HS-27A (cell line): Measurements from ENCODE around the gene LURAP1L.

ENCODE experiments used
- DNase-seq: peaks from one replicate; pipeline ENCODE4 v3.0.0-alpha.2; 2012; ENCODE audit warnings: low read depth, missing footprints

LURAP1L gene

GRCh38 chr9:12813960-12814876, 39.4 kb downstream of the LURAP1L start:
- DNase-seq, result peak; percentile 85

- no peak for DNase-seq
Observed at GRCh38 chr9:12814877-12815237, 40.0 kb downstream of the LURAP1L start.

- DNase-seq, result no peak
Observed at GRCh38 chr9:12815888-12816287, 41.1 kb downstream of the LURAP1L start.

DNA sequence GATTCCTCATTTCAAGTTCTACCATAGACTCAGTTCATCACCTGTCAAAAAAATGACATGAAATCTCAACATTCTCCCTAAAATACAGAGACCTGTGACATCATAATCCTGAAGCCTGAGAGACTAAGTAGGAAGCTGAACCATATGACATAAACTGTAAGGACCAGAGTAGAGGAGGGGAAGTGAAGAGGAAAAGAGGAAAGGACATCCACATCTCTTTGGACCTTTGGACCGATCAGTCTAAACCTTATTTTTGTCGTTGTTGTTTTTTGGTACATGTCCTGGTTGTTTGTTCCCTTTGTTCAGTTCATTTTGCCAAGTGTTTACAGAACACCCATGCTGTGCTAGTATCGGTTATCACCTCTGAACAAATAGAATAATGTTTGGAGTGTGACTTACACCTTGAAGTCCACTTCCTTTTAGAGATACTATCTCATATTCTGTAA, 41.9 kb downstream of the LURAP1L start:
- no peak for DNase-seq

DNA sequence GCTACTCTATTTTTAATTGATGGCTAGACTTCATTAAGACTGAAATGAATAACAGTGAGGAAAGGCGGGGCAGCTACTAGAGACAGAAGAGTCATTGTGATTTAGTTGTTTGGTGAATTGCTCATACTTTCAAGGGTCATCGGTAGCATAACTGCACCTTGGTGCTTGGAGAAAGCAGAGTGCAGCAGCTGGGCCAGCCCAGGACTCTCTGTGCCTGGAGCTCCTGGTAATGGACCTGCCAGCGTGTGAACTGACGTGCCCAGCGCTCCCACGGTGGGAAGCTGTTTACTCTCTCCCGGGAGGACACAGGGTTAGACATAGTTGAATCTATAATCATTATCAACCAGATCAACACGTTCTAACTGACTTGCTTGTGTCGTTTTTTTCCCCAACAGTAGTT, 42.9 kb downstream of the LURAP1L start:
- no peak for DNase-seq

DNA sequence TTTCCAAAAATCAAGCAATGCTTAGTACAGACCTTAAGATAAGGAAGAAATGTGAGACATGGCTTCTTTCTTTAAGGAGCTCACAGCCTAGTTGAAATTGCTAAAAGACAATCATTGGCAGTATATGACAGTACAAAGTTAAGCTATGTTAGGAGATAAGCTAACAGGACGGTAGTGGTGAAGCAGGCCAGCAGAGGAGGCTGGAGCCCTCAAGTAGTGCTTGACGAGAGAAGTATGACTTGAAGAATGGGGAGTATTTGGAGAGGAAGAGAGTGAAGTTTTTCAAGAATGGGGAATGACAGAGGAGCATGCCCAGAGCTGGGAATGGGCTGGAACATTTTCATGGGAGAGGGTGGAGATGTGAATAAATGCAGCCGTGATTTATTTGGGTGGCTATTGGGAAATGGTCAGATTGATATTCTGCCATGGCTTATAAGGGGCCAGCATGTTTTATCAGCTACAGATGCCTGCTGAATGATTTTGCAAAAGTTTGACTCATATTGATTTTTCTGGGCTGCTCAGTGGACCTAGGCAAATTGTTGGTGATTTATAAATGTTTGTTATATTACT, 43.7 kb downstream of the LURAP1L start:
- no peak for DNase-seq

DNA sequence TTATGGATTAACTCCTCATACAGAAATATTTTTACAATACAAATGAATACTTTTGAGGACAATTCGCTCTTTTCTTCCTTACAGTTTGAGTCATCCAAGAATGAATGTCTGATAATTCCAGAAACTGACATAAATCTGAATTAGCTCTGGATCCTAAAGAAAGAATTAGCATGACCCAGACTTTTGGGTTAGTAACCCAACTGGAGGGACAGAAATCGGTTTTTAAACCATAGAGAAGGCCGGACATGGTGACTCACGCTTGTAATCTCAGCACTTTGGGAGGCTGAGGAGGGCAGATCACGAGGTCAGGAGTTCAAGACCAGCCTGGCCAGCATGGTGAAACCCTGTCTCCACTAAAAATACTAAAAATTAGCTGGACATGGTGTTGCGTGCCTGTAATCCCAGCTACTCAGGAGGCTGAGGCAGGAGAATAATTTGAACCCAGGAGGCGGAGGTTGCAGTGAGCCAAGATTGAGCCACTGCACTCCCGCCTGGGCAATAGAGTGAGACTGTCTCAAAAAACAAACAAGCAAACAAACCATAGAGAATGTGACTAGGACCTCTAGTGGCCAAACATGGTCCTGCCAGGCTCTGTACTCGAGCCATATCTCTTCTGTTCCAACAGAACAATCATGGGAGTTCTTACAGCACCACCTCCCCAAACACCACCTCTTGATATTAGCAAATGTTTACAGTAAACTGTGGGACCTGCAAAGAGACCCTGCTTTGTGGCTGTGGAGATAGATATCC, 44.8 kb downstream of the LURAP1L start:
- no peak for DNase-seq

DNA sequence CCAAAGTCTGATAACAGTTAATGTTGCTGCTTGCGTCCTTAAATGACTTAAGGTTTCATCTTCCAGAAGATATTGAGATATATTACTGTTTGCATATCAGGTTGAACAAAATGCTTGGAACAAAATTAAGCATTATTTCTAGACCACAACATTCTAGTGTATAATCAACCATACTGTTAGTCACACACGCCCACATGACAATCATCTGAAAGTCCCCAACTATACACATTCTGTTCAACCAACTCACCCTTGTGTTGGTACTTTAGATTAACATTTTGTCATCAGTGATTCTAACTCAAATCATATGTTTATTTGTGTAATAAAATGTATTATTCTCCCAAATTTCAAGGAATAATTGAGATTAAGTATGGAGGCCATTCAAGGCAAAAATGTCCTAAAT, 47.3 kb downstream of the LURAP1L start:
- no peak for DNase-seq

DNA sequence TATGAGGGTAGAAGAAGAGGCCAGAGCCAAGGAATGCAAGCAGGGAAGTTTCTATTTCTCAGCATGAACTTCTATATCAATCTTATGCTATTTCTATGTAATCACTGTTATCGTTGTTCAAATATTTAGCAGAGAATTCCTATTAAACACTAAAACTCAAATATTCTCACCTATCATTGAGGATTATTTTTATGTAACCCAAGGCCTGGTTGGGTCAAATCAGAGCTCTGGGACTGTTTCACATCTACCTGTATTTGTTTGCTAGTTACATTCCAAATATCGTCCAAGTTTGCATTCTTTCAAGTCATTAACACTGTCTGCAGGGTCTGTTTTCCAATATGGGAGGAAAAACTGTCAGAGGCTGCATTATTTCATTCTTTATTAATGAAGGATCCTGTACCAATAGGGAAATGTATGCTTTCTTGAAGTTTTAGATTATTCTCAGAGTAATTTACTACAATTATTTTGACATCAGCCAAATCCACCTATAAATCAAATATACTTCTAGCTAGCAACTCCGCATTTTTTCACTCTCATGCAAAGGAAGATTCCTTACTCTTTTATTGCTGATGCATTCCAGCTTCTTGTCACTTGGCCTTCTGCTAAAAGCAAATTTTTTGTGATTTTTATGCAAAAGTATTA, 52.2 kb downstream of the LURAP1L start:
- DNase-seq, result no peak

DNA sequence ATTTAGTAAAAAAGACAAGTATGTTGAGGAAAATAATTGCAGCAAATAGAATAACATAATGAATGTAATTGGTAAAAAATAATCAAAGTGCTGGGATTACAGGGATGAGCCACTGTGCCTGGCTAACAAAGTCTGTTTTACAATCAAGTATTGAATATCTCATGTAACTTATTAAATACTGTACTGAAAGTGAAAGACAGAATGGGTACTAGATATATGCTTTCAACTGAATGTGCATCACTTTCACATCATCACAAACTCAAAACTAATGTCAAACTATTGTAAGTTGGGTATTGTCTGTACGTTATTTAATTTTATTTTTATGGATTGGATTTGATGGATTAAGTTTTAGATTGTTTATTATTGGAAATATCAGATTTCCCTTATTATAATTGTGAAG, 58.9 kb downstream of the LURAP1L start:
- DNase-seq, result no peak

GRCh38 chr9:12838546-12838945, 63.7 kb downstream of the LURAP1L start:
- DNase-seq, result no peak

DNA sequence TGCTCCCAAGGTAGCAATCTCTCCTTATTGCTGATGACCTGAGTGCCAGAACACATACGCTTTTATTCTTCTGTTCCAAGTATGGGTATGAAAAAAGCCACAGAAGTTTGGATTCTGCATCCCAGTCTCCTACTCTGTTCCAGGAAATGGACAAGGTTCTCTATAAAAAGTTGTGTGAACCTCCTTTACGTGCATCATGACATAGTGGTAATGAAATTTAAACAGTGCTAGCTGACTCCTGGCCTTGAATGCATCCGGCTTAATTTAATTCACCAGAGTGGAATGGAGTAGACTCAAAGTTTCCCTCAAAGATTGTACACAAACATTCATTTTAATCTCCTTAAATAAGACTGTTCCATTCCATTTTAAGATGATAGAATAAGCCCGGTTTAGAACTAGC, 68.9 kb downstream of the LURAP1L start:
- DNase-seq, result no peak

DNA sequence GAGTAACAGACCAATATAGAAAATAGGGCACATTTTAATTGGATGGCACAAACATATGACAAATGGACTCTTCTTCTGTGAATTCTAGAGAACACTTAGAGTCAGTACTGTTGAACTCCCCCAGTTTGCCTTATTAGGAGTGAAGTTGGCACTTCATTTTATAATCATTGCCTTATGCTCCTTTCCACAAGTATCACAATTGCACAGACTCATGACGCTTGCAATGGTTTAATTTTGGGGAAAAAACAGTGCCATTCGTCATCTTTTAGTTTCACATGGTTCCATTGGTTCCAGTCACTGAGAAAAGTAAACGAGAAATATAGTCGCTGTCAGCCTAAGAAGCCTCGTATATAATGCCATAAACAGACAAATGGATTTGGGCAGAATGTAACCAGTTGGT, 71.2 kb downstream of the LURAP1L start:
- no peak for DNase-seq

DNA sequence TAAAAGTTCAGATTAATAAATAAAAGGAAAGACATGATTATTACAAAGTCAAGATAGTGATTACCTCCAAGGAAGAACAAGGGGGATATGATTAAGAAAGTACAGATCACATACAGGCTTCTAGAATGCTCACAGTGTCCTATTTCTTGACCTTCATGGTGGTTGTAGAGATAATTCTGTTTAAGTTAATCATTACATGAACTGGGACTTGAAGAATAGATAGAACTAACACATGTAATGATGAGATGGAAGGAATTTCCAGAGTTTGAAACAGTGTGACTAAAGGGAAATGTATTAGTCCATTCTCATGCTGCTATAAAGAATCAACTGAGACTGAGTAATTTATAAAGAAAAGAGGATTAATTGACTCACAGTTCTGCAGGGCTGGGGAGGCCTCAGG, 72.7 kb downstream of the LURAP1L start:
- no peak for DNase-seq

DNA sequence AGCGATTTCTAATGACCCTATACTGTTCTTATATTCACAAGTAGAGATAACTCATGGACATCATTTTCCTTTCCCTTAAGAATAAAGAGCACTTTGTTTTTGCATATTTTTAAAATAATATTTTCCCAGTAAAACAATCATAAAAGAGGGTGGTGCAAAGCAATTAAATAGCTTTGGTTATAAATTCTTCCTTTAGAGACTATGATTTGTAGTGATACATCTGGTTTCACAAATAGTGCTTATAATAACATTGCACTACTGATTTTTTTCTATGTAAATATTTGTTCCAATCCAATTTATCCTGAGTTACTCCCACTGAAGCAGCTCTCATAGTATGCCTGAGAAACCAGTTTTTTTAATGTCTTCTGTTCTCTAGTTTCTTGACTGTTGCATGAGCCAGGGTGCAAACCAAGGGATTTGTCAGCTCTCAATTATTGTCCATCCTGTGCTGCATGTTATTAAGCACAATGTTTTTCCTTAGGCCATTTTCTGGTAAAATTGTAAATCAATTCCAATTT, 74.7 kb downstream of the LURAP1L start:
- no peak for DNase-seq

GRCh38 chr9:12851341-12852090, 76.7 kb downstream of the LURAP1L start:
- no peak for DNase-seq

GRCh38 chr9:12853051-12853450, 78.2 kb downstream of the LURAP1L start:
- no peak for DNase-seq

DNA sequence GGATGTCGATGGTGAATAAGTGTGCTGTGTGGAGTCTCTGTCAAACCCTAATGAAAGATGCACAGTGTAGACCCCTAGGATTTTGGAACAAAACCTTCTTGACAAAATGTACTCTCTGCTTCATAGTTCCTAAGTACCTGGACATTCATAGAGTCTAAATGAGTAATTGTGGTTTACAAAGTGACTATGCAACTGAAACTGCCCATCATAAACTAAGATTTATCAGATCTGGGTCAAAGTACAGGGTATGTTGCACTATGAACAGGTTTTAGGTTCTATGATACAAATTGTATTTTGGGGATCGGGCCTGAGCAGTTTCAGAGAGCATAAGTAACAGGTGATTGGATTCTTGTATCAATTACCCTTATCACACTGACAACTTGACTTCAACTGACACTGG, 79.4 kb downstream of the LURAP1L start:
- DNase-seq, result no peak

DNA sequence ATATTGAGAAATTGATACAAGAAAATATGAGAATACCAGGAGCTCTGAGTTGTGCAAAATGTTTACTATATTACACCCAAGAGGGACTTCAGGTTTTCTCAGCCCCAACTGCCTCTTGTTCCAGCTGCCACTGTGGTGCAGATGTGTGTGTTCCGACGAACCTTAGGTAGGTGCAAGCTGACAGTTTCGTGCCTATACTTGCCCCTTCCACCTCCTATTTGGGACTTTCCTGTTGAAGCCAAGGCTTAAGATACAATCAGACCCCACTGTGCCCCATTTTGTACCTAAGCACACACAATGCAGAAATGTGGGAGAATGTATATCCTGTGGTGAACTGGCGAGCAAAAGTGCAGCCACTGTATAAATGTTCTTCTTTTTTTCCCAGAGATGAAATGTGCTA, 80.2 kb downstream of the LURAP1L start:
- no peak for DNase-seq

GRCh38 chr9:12856603-12857002, 81.8 kb downstream of the LURAP1L start:
- DNase-seq, result no peak

DNA sequence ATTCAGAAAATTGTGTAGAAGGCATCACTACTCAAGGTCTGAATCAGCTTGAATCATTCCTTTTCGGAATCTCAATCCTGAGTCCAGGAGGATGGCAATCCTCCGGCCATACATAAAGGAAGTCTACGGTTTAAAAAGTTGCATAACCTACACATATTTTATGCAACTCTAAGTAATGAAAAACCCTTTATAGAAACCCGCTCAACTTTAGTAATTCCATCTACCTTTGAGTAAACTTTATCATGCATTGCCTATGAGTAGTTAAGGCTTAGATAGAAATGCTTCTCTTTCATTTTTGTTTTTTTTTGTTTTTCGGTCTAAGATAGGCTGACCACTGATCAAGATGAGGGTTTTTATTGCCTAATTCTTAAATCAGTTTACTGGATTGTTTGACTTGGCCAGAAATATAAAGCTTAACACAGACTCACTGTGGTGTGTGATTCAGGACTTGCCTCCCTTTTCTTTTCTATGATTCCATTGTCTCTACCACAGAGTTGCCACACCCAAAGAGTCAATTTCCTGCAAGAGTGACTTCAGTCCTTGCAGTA, 85.0 kb downstream of the LURAP1L start:
- DNase-seq, result peak; percentile 36
